ENCODE results near the gene STARD9.

STARD9 gene

GRCh38 chr15:42716626-42717025 is 141.2 kb downstream of the STARD9 start:
- no peak overlapping the region for H3K27ac Mint-ChIP-seq
- no peaks in the 10 kb centered on the region for H3K9me3 Mint-ChIP-seq
- TF ChIP-seq CTCF (IDR thresholded peaks at IDR 0.05), result no peak
- DNase-seq, result no peak
- peaks cover 12% of the 10 kb centered on the region for H3K36me3 Mint-ChIP-seq (ENCODE audit: low read depth)
- no peak overlapping the region for H3K4me3 Mint-ChIP-seq
- peaks cover 4% of the 10 kb centered on the region for H3K27me3 Mint-ChIP-seq (ENCODE audit: low read depth, poor library complexity)
- H3K4me1 Mint-ChIP-seq, result peaks cover 5% of the 10 kb centered on the region

- no peak for DNase-seq
- Mint-ChIP-seq H3K4me1 (peaks cover 5% of the 10 kb centered on the region), H3K4me3 (no peak overlapping the region), H3K9me3 (no peaks in the 10 kb centered on the region), H3K27ac (peak overlapping the region; percentile 85), H3K27me3 (ENCODE audit: low read depth, poor library complexity) (peaks cover 4% of the 10 kb centered on the region), H3K36me3 (ENCODE audit: low read depth) (peaks cover 18% of the 10 kb centered on the region)
- TF ChIP-seq CTCF (IDR thresholded peaks at IDR 0.05), result no peak
These were observed 143.6 kb downstream of the STARD9 start for GRCh38 chr15:42719043-42719442.

- peaks cover 2% of the 10 kb centered on the region for H3K4me1 Mint-ChIP-seq
- H3K36me3 Mint-ChIP-seq (ENCODE audit: low read depth), result peaks cover 23% of the 10 kb centered on the region
- TF ChIP-seq CTCF (IDR thresholded peaks at IDR 0.05), result no peak
- peaks cover 4% of the 10 kb centered on the region for H3K27me3 Mint-ChIP-seq (ENCODE audit: low read depth, poor library complexity)
- DNase-seq, result no peak
- H3K4me3 Mint-ChIP-seq, result no peak overlapping the region
- H3K27ac Mint-ChIP-seq, result peak overlapping the region; percentile 50
- H3K9me3 Mint-ChIP-seq, result no peaks in the 10 kb centered on the region
These were observed 144.7 kb downstream of the STARD9 start for GRCh38 chr15:42720071-42720470.

- Mint-ChIP-seq H3K4me3 (no peak overlapping the region), H3K9me3 (no peaks in the 10 kb centered on the region), H3K27ac (peak overlapping the region; percentile 32), H3K36me3 (ENCODE audit: low read depth) (peaks cover 29% of the 10 kb centered on the region), H3K27me3 (ENCODE audit: low read depth, poor library complexity) (peaks cover 2% of the 10 kb centered on the region), H3K4me1 (no peaks in the 10 kb centered on the region)
- no peak for TF ChIP-seq CTCF (IDR thresholded peaks at IDR 0.05)
- DNase-seq, result no peak
These were observed 145.6 kb downstream of the STARD9 start for GRCh38 chr15:42721016-42721415.

GRCh38 chr15:42721916-42722315 is 146.5 kb downstream of the STARD9 start:
- no peak for DNase-seq
- Mint-ChIP-seq H3K27ac (no peak overlapping the region), H3K27me3 (ENCODE audit: low read depth, poor library complexity) (no peaks in the 10 kb centered on the region), H3K36me3 (ENCODE audit: low read depth) (peaks cover 33% of the 10 kb centered on the region), H3K4me1 (no peaks in the 10 kb centered on the region), H3K4me3 (no peak overlapping the region), H3K9me3 (no peaks in the 10 kb centered on the region)
- TF ChIP-seq CTCF (IDR thresholded peaks at IDR 0.05), result no peak

- Mint-ChIP-seq H3K36me3 (ENCODE audit: low read depth) (peaks cover 38% of the 10 kb centered on the region), H3K27ac (peak overlapping the region; percentile 36), H3K9me3 (no peaks in the 10 kb centered on the region), H3K27me3 (ENCODE audit: low read depth, poor library complexity) (no peaks in the 10 kb centered on the region), H3K4me1 (no peaks in the 10 kb centered on the region), H3K4me3 (no peak overlapping the region)
- DNase-seq, result no peak
- peak; percentile 10 for TF ChIP-seq CTCF (IDR thresholded peaks at IDR 0.05)
These were observed 147.7 kb downstream of the STARD9 start for GRCh38 chr15:42723068-42723467.
